Tongue (tissue), 2 donors: ENCODE results near the gene MYOC. TPM values are rescaled to one million over a fixed set of nuclear protein-coding genes. Genes with fewer than 3 reads are reported as not detected.
"Not testable (repeated sequence)": the region's sequence is repeated elsewhere in the genome, so short reads cannot be mapped to it uniquely, and the experiment has no call there.

Source experiments
- DNase-seq: peaks from one replicate; pipeline ENCODE4 v3.0.0-alpha.2; 2015
- total RNA-seq: library from RNA; depleted of rRNA; stranded (reverse); fragments of >200 nt; gene quantifications from one replicate; pipeline ENCODE4 v1.2.3, GENCODE V29; 2014

MYOC gene
- total RNA-seq = 0.92 TPM

DNA sequence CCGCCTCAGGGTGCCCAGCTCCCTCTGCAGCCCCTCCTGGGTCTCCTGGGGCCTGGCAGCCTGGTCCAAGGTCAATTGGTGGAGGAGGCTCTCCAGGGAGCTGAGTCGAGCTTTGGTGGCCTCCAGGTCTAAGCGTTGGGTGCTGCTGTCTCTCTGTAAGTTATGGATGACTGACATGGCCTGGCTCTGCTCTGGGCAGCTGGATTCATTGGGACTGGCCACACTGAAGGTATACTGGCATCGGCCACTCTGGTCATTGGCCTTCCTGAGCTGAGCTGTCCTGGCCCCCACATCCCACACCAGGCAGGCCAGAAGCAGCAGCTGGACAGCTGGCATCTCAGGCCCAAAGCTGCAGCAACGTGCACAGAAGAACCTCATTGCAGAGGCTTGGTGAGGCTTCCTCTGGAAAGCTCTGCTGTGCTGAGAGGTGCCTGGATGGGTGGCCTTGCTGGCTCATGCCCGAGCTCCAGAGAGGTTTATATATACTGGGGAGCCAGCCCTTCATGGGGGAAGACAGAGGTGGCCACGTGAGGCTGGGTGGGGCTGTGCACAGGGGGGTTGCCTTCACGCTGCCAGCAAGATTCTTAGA lies at the start of gene MYOC:
MYOC (minus strand) TSS at position 455 of the 589 bp plus-strand sequence; CDS start at position 378, 77 bp downstream.
- no peak for DNase-seq

GRCh38 chr1:171699531-171699930 lies 47.0 kb upstream of the MYOC start:
- no peak for DNase-seq

DNA sequence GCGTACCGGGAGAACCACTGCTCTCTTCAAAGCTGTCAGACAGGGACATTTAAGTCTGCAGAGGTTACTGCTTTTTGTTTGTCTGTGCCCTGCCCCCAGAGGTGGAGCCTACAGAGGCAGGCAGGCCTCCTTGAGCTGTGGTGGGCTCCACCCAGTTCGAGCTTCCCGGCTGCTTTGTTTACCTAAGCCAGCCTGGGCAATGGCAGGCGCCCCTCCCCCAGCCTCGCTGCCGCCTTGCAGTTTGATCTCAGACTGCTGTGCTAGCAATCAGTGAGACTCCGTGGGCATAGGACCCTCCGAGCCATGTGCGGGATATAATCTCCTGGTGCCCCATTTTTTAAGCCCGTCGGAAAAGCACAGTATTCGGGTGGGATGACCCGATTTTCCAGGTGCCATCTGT lies 43.3 kb upstream of the MYOC start:
- not testable (repeated sequence) for DNase-seq

DNA sequence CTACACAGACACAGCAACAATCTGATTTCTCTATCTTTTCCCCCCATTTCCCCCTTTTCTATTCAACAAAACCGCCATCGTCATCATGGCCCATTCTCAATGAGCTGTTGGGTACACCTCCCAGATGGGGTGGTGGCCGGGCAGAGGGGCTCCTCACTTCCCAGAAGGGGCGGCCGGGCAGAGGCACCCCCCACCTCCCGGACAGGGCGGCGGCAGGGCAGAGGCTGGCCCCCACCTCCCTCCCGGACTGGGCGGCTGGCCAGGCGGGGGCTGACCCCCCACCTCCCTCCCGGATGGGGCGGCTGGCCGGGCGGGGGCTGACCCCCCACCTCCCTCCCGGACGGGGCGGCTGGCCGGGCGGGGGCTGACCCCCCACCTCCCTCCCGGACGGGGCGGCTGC lies 41.1 kb upstream of the MYOC start:
- not testable (repeated sequence) for DNase-seq

- DNase-seq = no peak
Measured at GRCh38 chr1:171683870-171684269, 31.4 kb upstream of the MYOC start.

DNA sequence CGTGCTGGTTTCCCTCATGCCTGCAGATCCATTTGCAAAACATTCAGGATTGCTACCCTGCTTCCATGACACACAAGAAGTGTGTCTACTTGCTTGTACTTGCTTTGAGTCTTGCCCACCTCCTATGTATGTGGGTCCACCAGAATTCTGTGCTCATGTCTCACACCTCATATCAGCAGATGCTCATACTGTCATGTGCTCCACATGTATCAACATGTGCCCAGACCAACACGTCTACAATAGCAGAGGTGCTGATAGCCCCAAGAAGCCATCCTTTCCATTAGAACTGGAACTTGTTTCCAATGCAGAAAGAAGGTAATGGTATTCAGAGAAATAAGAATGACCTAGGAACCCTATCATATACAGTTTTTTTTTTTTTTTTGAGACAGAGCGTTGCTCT lies 27.9 kb upstream of the MYOC start:
- DNase-seq = no peak

DNA sequence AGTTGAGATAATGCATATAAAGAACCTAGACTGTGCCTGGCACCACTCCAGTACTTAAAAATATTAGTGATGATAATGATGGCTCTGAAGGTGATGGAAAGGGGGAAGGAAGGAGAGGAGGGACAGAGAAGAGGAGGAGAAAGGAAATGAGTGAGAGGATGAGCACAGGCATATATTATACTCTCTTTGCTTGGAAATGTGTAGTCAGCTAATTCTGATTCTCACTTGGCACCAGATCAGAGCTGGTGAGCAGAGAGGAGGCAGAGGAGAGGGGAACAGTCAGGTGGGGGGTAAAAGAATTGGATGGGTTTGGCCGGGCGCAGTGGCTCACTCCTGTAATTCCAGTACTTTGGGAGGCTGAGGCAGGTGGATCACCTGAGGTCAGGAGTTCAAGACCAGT lies 24.3 kb upstream of the MYOC start:
- no peak for DNase-seq

GRCh38 chr1:171674431-171675405 lies 22.2 kb upstream of the MYOC start:
- peak; percentile 7 for DNase-seq

DNA sequence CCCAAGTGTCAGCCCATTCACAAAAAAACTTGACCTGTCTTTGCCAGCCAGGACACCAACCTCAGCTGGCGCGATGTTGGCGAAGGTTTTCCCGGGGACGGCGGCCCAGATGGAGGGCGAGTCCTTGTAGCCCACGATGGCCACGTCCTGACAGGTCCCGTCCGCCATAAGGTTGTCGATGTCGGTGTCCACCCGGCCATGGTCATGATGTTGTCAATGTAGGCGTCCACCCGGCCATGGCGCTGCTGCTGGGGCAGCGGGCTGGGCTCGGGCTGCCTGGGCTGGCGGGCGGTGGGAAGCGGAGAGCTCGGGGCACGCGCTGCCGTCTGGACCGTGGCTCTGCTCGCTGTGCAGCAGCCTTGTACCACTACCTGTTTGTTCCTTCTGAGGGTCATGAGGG lies 18.3 kb upstream of the MYOC start:
- DNase-seq = no peak

DNA sequence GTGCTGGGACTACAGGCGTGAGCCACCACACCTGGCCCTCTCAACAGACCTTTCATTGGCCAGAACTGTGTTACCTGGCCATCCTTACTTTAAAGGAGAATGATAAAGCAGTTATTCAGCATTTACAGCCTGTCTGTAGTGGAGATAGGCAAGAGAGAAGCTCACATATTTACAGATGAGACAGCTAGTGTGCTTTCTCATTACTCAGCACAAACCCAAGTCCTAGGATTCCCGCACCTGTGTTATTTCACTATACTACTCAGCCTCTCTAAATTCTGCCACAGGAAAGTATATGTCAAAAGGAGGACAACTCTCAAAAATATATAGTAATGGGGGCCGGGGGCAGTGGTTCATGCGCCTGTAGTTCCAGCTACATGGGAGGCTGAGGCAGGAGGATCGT lies 15.9 kb upstream of the MYOC start:
- DNase-seq = no peak

GRCh38 chr1:171666114-171666769 lies 13.8 kb upstream of the MYOC start:
- no peak for DNase-seq

- no peak for DNase-seq
Measured at GRCh38 chr1:171664976-171665375, 12.5 kb upstream of the MYOC start.

- no peak for DNase-seq
Measured at GRCh38 chr1:171663854-171664575, 11.5 kb upstream of the MYOC start.

DNA sequence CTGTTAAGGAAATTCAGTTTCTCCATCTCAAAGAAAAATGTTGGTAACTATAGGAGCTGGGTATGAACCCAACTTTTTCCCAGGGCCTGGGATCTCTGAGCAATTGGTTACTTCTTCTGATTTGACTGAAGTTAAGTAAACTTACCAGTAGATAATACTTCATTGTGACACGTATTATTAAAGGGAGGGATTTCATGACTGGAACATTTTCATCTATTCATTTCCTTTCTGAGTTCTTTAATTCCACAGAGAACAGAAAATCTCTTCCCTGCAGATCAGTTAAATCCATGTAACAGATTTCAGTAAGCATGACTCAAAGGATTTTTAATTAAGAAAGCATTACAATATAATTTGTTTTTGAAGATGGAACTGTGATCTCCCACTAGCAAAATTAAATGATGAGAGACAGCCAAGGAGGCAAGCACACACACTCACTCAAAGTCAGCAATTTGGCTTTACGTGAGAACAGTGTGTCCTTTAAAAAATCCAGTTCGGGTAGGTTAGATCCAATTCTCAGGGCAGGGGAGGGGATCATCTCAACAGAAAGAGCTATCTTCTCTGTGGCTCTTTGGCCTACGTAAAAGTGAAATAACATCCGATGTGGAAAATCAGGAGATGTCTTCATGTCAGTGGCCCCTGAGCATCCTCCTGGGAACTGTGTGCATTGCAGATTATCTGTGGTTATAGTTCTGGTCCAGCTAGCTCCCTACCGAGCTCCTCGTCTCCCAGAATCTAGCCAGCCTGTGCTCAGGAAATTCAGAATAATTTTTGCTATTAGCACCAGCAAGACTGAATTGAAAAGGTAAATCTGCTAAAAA lies 10.8 kb upstream of the MYOC start:
- no peak for DNase-seq

- DNase-seq = no peak
Measured at GRCh38 chr1:171661076-171661650, 8.7 kb upstream of the MYOC start.

GRCh38 chr1:171656206-171656605 lies 3.7 kb upstream of the MYOC start:
- DNase-seq = not testable (repeated sequence)

- no peak for DNase-seq
Measured at GRCh38 chr1:171655746-171656116, 3.2 kb upstream of the MYOC start.

DNA sequence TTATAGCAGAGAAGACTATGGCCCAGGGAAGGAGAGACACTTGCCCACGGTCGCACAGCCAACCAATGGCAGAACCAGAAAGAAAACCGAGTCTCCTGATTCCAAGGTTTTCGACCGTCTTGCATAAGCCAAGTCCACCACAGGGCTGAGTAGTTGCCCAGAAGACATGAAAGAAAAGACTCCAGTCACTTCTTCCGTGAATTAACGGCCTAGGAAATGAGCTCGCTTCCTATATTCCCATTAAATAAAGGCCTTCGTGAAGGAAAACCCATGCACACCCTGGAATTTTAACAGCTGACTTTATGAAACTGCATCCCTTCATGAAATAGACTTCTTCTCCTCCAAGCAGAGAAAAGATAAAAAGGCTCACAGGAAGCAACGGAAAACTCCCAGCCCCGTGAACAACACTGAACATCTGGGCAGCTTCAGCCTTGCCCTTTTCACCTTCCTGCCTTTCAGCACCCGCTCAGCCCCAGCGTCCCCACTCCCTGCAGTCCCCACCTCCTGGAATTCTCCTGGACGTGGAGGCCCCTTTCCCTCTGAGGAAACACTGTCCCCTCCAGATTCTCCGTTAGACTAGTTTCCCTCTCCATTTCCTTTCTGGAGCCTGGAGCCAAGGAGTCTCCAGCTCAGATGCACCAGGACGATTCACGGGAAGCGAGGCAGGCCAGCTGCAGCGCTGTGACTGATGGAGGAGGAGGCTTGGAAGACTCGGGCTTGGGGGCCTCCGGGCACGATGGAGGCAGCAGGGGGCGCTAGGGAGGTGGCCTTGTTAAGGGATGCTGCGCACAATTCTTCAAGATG lies 2.7 kb upstream of the MYOC start:
- DNase-seq = peak; percentile 81

DNA sequence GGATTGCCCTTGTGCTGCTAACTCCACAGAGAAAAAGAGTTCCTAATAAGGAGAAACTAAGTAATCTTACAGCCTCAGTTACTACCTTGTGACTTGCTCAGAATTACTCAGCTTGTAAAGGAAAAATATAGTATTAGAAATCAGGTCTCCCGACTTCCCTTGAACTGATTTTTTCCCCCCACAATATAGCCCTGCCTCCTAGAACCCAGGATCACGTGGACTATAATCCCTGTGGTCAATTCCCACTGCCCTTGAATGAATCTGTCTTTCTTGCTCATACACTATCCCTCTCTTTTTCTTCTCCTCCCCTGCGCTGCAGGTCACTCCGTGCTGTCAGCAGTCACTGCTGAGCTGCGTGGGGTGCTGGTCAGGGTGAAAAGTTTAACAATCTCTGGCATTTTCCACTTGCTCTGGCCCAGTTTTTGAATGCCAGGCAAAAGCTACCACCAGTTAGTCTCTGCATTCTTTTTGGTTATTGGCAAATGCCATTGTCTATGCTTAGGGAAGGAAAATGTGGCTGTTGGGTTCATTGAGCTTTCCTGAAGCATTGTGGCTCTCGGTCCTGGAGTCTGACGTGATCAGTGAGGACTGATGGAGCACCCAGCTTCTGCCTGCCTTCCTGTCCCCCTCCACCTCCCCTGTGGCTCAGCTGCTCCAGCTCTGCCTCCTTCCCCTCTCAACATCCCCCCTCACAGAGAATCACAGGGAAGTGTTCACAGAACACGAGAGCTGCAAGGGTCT lies 1.9 kb upstream of the MYOC start:
- peak; percentile 18 for DNase-seq

DNA sequence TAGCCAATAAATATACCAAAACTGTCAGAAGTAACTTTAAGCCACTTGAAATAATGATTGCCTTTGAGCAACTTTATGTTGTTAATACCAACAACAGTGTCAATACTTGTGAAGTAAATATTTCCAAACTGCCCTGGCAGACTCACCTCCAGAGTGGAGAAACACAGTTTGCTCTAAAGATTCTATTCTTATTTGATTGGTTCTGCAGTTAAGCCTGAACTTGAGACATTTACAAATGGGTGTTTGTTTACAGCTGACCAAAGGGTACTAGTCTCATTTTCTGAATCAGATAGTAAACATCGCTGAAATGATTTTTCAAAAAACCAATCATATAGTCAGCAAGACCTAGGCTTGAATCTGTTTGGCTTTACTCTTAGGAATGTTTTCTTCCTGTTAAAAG lies 1.3 kb upstream of the MYOC start:
- DNase-seq = no peak
